Uterus (tissue), 2 donors: ENCODE data around the gene ABL2.

ENCODE experiments used
- POLR2A ChIP-seq, 2 donors: fragments of 450-650 bp; IDR thresholded peaks; one replicate each; pipeline ENCODE4 v1.6.1; 2016; ENCODE audit warnings: antibody characterized with exemption in 2 of 2, mild to moderate bottlenecking in 1 of 2, moderate library complexity in 1 of 2
- TF ChIP-seq, protein P1 (sequence below), 4 experiments: fragments of 200-600 bp in 2 of 4; fragments of 450-650 bp in 2 of 4; sonication (generic) in 2 of 4; IDR thresholded peaks; one replicate each; pipeline ENCODE4 v1.5.1; 2016 to 2019; ENCODE audit warnings: antibody characterized with exemption in 4 of 4, mild to moderate bottlenecking in 2 of 4, moderate library complexity in 1 of 4

DNA sequence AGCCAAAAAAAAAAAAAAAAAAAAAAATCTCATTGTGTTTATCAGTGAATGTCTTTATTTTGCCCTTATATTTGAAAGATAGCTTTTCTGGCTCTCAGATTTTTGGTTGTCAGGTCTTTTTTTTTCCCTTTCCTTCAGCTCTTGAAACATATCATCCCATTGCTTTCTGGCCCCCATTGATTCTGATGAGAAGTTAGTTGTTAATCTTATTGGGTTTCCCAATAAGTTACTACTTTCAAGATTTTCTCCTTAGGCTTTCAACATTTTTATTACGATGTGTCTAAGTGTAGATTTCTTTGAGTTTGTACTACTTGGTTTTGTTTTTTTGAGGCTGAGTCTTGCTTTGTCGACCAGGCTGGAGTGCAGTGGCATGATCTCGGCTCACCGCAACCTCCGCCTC, 49.4 kb upstream of the ABL2 start:
- TF ChIP-seq, protein P1, sequence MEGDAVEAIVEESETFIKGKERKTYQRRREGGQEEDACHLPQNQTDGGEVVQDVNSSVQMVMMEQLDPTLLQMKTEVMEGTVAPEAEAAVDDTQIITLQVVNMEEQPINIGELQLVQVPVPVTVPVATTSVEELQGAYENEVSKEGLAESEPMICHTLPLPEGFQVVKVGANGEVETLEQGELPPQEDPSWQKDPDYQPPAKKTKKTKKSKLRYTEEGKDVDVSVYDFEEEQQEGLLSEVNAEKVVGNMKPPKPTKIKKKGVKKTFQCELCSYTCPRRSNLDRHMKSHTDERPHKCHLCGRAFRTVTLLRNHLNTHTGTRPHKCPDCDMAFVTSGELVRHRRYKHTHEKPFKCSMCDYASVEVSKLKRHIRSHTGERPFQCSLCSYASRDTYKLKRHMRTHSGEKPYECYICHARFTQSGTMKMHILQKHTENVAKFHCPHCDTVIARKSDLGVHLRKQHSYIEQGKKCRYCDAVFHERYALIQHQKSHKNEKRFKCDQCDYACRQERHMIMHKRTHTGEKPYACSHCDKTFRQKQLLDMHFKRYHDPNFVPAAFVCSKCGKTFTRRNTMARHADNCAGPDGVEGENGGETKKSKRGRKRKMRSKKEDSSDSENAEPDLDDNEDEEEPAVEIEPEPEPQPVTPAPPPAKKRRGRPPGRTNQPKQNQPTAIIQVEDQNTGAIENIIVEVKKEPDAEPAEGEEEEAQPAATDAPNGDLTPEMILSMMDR (IDR thresholded peaks at IDR 0.05) = no peak
- no peak for TF ChIP-seq POLR2A (IDR thresholded peaks at IDR 0.05)
